GM21786 (cell line): Measurements from ENCODE around the gene DCAF10.
"Not testable (repeated sequence)": the region's sequence is repeated elsewhere in the genome, so short reads cannot be mapped to it uniquely, and the experiment has no call there.

Experiments
- ATAC-seq: cut with Tn5 transposase; IDR thresholded peaks from one replicate; pipeline ENCODE4 v1.9.1; 2021; ENCODE audit not compliant: unreplicated experiment

Gene DCAF10

DNA sequence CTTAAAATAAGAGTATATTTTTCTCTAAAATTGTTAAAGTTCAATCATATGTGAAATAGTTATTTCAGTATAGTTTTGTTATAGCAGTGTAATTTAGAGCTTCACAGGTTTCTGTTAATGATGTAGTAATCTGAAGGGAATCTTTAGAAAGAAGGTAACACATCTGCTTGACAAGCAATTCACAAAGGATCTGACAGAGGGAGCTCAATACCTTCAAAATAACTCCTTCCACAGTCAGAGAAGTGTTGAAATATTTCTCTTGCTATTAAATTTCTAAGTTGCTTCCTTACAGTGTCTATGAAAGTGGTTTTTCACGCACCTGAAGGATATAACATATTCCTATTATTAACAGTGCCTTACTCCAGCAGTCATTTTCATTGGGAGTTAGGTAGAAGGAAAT is 58.4 kb downstream of the DCAF10 start:
- ATAC-seq, result no peak

DNA sequence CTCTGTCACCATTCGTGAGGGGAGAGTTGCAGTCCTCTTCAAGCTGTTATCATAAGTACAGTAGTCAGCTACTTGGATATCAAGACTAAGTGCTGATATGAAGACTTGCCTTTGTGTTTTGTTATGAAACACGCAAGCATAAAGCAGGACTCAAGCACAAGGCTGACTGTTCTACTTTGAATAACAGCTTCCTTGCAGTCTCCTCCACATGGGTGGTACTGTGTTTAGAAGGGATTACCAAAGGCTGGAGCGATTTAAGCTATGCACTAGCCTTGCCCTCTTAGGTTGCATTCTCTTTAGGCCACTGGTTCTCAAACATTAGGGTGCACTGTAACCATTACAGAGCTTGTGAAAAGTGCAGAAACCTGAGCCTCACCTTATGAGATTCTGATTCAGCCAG is 61.9 kb downstream of the DCAF10 start:
- no peak for ATAC-seq

DNA sequence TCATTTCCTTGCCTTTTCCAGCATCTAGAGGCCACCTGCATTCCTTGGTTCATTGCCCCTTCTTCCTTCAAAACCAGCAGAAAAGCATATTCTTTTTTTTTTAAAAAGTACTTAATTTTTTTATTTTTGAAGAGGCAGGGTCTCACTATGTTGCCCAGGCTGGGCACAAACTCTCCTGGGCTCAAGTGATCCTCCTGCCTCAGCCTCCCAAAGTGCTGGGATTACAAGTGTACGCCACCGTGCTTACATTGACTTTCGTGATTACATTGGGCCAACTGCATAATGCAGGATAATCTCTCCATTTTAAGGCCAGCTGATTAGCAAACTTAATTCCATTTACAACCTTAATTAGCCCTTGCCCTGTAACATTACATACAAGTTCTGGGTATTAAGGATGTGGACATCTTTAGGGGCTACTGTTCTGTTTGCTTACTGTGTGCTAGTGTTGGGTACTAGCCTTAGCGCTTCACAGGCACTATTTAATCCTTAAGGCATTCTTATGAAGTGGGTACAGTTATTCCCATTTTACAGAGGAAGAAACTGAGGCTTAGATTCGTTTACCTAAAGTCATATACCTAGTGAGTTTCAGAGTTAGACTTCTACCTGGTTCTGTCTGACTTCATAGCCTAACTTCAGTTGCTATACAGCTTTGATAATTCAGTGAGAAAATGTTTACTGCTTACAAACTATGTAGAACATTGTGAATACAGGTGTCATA is 69.6 kb downstream of the DCAF10 start:
- no peak for ATAC-seq

DNA sequence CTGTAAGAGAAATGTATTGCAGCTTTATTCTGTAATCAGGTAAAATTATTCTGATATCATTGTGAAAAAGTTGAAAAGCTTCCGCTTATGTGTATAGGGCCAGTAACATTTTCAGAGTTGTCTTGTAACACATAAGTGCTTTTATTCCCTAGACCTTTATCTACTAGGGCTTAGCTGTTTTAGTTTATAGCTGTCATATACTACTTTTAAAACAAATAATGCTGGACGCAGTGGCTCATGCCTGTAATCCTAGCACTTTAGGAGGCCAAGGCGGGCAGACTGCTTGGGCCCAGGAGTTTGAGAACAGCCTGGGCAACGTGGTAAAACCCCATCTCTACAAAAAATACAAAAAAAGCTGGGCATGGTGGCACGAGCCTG is 70.2 kb downstream of the DCAF10 start:
- no peak for ATAC-seq

DNA sequence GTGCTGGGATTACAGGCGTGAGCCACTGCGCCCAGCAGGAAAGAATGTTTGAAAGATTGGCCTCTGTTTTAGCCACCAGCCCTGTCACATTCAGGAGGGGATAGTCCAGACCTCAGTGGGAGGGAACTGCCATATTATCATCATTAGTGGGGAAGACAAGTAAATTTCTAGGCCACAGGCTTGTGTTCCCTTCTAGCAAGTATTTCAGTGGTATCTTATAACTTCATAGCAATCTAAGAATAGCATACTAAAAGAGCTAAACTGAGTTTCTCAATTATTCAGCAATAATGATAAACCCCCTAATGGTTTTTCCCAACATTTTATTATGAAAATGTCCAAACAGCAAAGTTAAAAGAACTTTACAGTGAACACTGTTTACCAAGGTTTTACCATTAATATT is 73.4 kb downstream of the DCAF10 start:
- ATAC-seq, result no peak

DNA sequence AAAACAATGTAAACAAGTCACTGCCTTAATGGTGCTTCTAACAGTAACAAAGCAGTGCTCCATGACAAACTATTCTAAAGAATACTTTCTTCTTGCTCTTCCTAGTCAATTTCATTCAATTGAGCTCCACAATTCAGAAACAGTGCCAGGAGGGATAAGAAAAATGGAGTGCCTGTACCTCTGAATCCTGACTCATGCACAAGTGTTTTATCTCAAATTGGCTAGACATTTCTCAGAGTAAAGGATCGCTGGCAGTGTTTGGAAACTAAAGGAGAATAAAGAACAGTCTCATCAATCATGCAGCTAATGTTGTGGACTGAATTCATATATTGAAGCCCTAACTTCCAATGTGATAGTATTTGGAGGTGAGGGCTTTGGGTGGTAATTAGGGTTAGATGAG is 75.8 kb downstream of the DCAF10 start:
- ATAC-seq, result no peak

DNA sequence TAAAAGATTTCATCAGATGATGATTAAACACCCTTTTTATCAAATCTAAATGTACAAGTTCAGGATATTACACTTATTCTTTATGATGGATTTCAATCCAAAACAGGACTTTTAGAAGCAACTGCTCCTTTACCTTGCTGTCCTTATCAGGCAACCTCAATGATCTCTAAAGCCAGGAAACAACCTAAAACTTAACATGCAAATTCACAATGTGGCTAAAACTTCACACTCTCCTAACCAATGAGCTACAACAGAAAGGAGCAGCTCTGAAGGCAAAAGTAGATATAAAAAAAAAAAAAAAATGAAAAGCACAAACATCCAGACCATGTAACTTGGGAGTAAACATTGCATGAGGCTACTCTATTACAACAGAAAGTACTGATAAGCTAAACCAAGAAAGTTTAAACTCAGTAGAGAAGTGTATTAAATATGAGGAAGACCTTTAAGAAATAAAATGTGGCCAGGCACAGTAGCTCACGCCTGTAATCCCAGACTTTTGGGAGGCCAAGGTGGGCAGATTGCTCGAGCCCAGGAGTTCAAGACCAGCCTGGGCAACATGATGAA is 80.4 kb downstream of the DCAF10 start:
- no peak for ATAC-seq

DNA sequence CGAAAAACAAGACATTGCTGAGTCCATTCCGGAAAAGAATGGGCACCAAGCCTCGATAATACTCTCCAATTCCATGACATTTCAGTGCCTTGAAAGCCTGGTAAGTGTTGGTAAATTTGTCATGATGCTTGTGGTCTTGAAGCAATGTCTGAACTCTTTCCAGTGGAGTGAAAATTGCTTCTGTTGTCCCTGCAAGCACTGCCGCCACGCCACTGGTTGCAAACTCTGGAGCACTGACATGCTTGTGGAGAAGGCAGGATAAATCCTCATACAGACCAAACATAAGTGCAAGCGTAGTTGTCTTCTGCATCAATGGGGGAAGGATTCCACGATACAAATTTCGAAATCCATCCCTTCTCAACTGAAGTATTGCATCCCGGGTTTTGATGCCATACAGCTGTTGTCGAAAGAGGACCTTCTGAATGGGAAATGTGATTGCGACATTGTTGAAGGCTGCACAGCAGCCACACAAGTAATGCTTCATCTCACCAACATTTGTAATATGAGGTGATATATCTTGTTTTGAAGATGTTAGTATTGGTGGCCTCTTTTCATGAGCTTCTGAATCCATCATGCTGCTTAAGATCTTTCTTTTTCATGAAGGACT is 87.5 kb downstream of the DCAF10 start:
- not testable (repeated sequence) for ATAC-seq

DNA sequence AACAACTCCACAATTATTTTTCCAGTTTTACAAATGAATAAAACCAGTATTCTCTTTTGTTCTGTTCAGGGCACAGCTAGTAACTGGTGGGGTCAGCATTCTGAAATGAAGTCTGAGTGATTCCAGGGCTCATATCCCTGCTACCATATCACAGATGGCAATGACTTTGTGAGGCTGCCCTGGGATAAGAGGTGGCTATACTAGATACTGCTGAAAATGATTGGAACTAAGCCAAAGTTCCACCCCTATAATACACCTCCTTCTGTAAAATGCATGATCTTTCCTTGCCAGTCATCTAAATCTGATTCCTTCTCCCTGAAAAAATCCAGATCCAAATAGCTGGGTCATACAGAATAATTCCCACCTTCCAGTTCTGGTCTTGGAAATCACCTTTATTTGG is 88.9 kb downstream of the DCAF10 start:
- no peak for ATAC-seq

DNA sequence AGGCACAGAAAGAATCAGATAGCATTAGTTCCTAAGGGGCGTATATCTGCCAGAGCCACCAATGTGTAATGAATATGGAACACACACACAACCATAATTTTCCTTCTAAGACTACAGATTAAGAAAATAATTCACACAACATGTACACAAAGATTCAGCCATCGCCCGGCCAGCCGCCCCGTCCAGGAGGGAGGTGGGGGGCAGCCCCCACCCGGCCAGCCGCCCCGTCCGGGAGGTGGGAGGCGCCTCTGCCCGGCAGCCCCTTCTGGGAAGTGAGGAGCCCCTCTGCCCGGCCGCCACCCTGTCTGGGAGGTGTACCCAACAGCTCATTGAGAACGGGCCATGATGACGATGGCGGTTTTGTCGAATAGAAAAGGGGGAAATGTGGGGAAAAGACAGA is 90.4 kb downstream of the DCAF10 start:
- not testable (repeated sequence) for ATAC-seq

DNA sequence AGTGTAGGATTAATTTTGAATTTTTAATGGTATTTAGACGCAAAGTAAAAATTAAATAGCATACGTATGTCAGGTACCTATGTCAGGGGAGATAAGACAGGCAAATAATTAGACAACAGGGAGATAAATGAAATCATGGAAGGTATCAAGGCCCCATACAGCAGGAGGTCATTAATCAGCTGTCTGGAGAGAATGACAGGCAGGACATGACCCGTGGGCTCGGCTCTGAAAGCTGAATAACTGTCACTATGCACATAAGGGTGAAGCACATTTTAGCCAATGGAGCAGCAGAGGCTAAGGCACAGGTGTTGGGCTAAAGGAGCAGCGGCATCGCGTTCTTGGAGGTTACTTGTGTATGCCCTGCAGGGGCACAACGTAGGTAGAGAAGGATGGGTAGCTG is 91.5 kb downstream of the DCAF10 start:
- no peak for ATAC-seq

DNA sequence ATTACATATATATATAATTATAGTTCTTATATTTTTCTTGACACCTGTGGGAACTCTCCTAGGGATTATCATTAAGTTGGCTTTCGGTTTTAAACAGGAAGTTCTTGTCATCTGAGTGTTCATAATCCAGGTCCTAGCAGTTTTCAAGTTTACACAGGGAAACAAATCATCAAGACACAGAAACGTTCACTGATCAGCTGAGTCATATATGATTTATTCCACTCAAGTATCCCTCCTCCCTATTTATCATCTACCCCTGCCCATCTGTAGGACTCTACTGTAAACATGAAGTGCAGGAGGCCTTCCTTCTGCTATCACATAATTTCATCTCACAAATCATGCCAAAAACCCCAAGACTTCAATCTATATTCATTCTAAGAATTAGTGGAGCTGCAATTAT is 97.1 kb downstream of the DCAF10 start:
- ATAC-seq, result no peak

DNA sequence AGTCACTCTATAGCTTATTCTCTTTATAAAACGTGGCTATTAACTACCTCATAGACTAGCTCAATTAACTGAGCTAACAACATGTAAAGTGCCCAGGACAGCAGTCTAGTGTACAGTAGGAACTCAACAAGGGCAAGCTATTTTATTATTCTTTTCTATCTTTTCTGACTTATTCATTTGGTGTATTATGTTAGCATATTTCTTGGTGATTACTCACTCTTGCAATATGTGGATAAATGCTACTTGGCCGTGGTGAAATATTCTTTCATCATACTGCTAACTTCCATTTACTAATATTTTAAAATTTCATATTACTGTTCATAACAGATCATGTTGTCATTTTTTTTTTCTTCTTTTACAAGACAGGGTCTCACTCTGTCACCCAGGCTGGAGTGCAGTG is 98.4 kb downstream of the DCAF10 start:
- no peak for ATAC-seq

DNA sequence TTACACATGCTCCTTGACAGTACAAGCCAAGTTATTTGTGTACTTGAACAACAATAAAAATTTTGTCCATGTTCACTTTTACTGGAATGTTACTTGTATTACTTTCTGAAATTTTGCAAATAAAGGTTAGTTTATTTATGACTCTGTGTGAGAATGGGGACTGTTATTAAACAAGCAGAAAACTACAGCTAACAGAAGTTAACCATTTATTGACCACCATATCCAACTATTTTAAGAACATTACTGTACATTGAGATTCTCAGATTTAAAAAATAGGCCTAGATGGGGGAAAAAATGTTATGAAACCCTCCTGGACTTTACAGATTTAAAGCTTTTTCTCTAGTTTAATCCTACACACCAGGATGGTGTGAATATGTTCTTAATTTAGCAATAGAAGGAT is 101.5 kb downstream of the DCAF10 start:
- no peak for ATAC-seq

DNA sequence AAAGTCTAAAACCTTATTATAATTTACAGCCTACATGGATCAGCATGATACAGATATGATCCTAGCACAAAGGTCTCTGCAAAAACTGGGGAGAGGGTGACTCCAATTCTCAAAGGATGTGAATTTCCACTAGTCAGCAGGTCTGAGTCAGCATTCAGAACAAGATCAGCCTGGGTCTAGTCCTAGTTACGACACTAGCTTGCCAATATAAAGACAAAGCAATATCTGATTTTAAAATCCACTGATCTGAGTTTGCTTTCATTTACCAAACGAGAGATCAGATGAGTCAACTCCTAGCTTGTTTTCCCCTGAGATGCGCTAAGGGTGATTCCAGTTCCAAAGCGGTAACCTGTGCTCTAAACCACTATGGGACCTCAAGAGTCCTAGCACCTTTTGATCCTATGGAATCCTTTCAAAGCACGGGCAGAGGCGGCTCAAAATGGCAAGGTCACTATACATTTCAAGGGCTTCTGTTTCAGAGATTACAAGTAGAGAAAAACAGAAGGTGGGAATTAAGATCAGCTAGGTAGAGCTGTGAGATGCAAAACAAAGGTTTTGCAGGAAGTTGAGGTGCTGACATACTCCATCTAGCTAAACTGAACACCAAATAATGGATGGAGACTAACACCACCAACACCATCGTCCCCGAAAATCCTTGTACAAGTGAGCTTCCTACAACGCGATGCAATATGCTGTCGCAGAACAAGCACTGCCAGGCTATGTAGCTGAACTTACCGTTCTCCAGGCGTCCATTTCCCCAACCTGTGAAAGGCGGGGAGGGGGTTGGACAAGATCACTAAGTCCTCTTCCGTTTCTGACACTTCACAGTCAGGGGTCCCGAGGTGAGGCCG is 102.4 kb downstream of the DCAF10 start:
- peak; percentile 8 for ATAC-seq

DNA sequence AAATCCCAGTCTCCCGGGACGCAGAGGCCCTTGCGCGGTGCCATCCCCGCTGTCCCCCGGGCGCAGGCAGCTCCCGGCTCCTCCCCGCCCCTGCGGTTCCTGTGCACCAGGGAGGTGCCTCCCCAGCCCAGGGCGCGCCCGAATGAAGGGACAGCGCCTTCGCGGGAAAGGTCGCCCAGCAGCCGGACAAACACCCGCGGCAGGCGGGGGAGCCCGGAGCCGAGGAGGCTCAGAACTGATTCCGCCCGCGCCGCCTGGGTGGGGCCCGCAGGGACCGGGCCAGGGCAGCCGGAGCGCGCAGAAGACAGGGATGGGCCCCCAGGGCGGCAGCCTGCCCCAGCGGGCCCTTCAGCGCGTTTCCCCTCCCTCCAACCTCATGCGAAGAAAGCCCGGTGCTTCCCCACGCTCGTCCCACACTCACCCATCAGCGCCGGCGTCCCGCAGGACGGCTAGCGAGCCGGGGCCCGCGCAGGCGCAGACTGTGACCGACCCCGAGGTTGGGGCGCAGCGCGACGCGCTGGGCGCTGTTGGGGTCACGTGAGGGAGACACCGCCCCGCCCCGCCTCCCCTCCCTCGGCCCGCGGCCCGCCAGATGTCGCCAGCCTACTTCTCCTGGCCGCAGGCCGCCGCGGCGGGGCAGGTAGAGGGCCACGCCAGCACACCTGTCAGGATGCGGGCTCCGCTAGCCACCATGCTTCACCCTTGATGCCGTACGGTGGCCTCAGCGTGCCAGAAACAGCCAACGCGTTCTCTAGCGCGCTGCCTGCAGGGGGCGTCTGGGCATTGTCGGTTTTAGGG is 103.2 kb downstream of the DCAF10 start, which contains the start of gene SLC25A51:
TSS of gene SLC25A51 (minus strand) at position 481 of the 798 bp plus-strand sequence. CDS start 15,577 bp downstream, outside the sequence.
- ATAC-seq, result peak; percentile 80

DNA sequence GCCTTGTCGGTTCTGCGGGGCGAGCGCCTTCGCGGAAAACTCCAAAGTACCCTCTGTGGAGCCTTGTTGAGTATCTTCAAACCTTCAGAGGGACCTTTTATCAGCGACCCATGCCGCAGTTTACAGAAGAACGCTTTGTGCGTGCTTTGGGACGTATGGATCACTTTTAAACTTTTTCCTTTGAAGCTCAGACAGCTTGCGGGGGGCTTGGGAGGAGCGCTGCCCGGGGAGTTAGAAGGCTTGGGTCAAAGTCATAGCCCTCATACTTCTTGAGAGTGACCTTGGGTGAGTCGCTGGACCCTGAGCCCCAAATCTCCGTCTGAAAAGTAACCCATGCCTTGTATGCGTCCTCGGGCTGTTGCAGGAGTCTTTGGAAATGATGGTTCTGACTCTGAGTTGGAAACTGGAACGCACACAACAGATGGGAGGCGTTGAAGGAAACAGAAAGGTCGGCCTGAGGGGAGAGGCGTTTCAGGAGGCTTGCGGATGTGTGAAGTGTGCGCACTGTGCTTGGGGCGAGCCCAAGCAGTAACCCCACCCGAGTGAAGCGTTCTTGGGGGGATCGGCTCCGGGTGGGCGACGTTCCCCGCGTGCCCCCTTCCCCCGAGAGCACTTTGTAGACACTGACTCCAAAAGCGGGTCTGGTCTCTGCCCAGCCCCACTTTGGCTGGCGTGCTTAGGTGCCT is 104.0 kb downstream of the DCAF10 start:
- ATAC-seq, result no peak

DNA sequence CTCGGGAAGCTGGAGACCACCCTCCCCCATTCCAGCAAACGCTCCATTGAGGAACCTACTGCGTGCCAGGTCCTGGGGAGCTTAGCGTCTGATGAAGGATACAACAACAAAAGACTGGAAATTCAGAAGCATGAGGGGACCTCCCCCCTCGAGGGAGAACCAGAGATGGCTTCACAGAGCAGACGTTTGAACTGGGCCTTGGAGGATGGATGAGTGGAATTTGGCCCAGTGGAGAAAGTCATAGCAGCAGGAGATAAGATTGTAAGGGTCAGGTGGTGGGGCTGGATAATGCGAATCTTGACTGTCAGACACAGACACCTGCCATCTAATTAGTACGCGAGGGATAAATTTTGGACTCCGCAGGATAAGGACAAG is 104.5 kb downstream of the DCAF10 start:
- ATAC-seq, result no peak

DNA sequence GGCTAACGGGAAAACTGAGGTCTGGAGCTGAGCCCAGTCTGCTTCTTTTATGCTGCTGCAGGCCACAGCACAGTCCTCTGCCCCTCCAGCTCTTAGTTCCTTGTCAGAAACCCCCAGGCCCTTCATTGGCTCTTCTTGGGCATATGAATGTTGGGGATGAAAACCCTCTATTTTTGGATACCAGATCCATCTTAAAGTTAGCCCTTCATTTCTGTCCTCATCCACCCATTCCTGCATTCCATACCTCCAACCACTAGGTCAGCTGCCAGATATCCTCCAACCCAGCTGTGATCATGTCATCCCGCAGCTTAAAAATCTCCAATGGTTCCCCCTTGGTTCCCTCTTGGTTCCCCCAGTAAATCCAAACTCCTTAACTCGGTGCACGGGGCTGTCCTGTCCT is 105.2 kb downstream of the DCAF10 start:
- ATAC-seq, result no peak
